HepG2 (cell line): ENCODE data around the gene RING1. TPM values are rescaled to one million over a fixed set of nuclear protein-coding genes. Genes with fewer than 3 reads are reported as not detected.

ENCODE experiments used
- ATAC-seq: fragments of 200-7000 bp; cut with Tn5 transposase; 3 replicates; pipeline ENCODE4 v1.9.1; 2020; ENCODE audit warnings: mild to moderate bottlenecking, moderate library complexity
- BruUV-seq: library from RNA; stranded (reverse); fragments of 400-500 nt; replicated peaks from 2 replicates; lab custom pipeline; 2021; lab: Mats Ljungman, UMichigan
- CTCF ChIA-PET: fragments of 300-600 bp; formaldehyde crosslinking; extraction: SDS; loops from one replicate; lab custom pipeline; 2021; ENCODE audit warnings: low total read pairs, inconsistent platforms, low intra/inter-chr PET ratio; lab: Yijun Ruan, JAX
- POLR2A ChIA-PET: fragments of 350-600 bp; sonication (Branson Sonifier 250); formaldehyde crosslinking; loops from one replicate; lab custom pipeline; 2020; ENCODE audit warnings: antibody characterized with exemption, inconsistent platforms; lab: Yijun Ruan, JAX
- DNase-seq: peaks from one replicate; pipeline ENCODE4 v3.0.0-alpha.2; 2015; ENCODE audit warnings: low spot score
- FAIRE-seq: peaks from 3 replicates; lab custom pipeline; 2011; peaks lifted over from hg19 to GRCh38; lab: Jason Lieb, UNC
- H2AFZ ChIP-seq: one replicate; pipeline ENCODE4 v1.6.1; 2011; ENCODE audit warnings: low read length, inconsistent platforms
- H3K27ac ChIP-seq: fragments of 300-600 bp; 3 replicates; pipeline ENCODE4 v1.8.0; 2011; ENCODE audit warnings: mixed run types, mild to moderate bottlenecking, mixed read lengths, low read length, inconsistent platforms; ENCODE audit not compliant: insufficient read depth; ENCODE audit errors: extremely low read length
- H3K27me3 ChIP-seq, 2 experiments: fragments of 200-600 bp in 1 of 2; 2 replicates in 1 of 2; 3 replicates in 1 of 2; pipeline versions ENCODE4 v1.6.0 to v1.8.0; 2011; ENCODE audit warnings: low read length in 2 of 2, mild to moderate bottlenecking in 2 of 2, moderate library complexity in 2 of 2, inconsistent platforms in 1 of 2; ENCODE audit not compliant: insufficient read depth in 2 of 2, control insufficient read depth in 1 of 2
- H3K36me3 ChIP-seq, 2 experiments: fragments of 200-600 bp in 1 of 2; replicated peaks in 1 of 2; 2 replicates in 1 of 2; 3 replicates in 1 of 2; pipeline versions ENCODE4 v1.5.1 to v1.8.0; 2011; ENCODE audit warnings: low read length in 2 of 2, inconsistent platforms in 1 of 2; ENCODE audit not compliant: insufficient read depth in 2 of 2, control insufficient read depth in 1 of 2
- H3K4me1 ChIP-seq: 2 replicates; pipeline ENCODE4 v1.5.1; 2012; ENCODE audit warnings: low read length, inconsistent platforms; ENCODE audit not compliant: insufficient read depth
- H3K4me2 ChIP-seq: 2 replicates; pipeline ENCODE4 v1.6.0; 2011; ENCODE audit warnings: low read depth, low read length, inconsistent platforms
- H3K4me3 ChIP-seq, 3 experiments: fragments of 200-600 bp in 1 of 3; sonication (generic), shearing (Covaris generic) in 1 of 3; replicated peaks in 1 of 3; 2 replicates each; pipeline ENCODE4 v1.5.1; 2011 to 2016; ENCODE audit warnings: low read length in 3 of 3, inconsistent platforms in 2 of 3, low read depth in 2 of 3, mild to moderate bottlenecking in 2 of 3, control low read depth in 1 of 3, mixed read lengths in 1 of 3; ENCODE audit not compliant: insufficient read depth in 1 of 3
- H3K79me2 ChIP-seq: one replicate; pipeline ENCODE4 v1.6.1; 2011; ENCODE audit warnings: low read length, inconsistent platforms; ENCODE audit not compliant: insufficient read depth
- H3K9ac ChIP-seq: 2 replicates; pipeline ENCODE4 v1.6.0; 2011; ENCODE audit warnings: mild to moderate bottlenecking, low read depth, low read length, inconsistent platforms; ENCODE audit not compliant: insufficient read depth
- H3K9me3 ChIP-seq: 2 replicates; pipeline ENCODE4 v1.5.1; 2012; ENCODE audit warnings: mild to moderate bottlenecking, low read length
- H4K20me1 ChIP-seq: 2 replicates; pipeline ENCODE4 v1.6.0; 2011; ENCODE audit warnings: inconsistent platforms, mild to moderate bottlenecking, low read length, moderate library complexity; ENCODE audit not compliant: insufficient read depth
- LRRFIP1 ChIP-seq: sonication (generic); formaldehyde crosslinking; conservative IDR thresholded peaks from 2 replicates; pipeline ENCODE4 v1.4.0; 2020; ENCODE audit warnings: missing genetic modification reagents
- ZFP82 ChIP-seq: sonication (generic); formaldehyde crosslinking; IDR thresholded peaks from 2 replicates; pipeline ENCODE4 v1.5.1; 2020; ENCODE audit warnings: mild to moderate bottlenecking, missing genetic modification reagents, borderline replicate concordance
- WGBS: methylation state at CpG from one replicate; pipeline ENCODE4 v1.1.6; 2017; ENCODE audit warnings: low lambda C conversion rate; 5-methylcytosine and 5-hydroxymethylcytosine counted together
- in situ Hi-C: cut with HindIII; loops from 2 replicates; pipeline ENCODE4 v1.10.0; 2017; ENCODE audit warnings: low pct_unique_long_range_greater_than_20kb; ENCODE audit not compliant: extremely low pct_ligation_motif_present
- intact Hi-C: fragments of 100-400 bp; cut with micrococcal nuclease; formaldehyde crosslinking; loops from one replicate; pipeline ENCODE4 v1.10.0; 2022; ENCODE audit not compliant: unreplicated experiment
- polyA plus RNA-seq, 8 experiments: library from polyadenylated mRNA; depleted of rRNA in 3 of 8; stranded (reverse) in 7 of 8; unstranded in 1 of 8; fragments of >200 nt; fragmentation: Illumina TruSeq in 4 of 8; extraction: Trizol in 4 of 8; gene quantifications; 2 replicates each; pipeline versions ENCODE4 v1.2.1 to v1.2.3, GENCODE V29; 2011 to 2016; ENCODE audit warnings: low read depth in 4 of 8, missing spikeins in 1 of 8, mixed read lengths in 1 of 8; ENCODE audit not compliant: insufficient read depth in 1 of 8
- total RNA-seq, 5 experiments: library from RNA; depleted of rRNA; stranded (reverse); fragments of >200 nt; fragmentation: Illumina TruSeq; extraction: Trizol; gene quantifications; 2 replicates each; pipeline ENCODE4 v1.2.3, GENCODE V29; 2016; ENCODE audit warnings: low read depth in 1 of 5

RING1 gene
- total and polyA plus RNA-seq, 2 of the 13 experiments (the other 11 are each of a cell fraction or from before 2014, with no cell fraction given): 23.9 to 33.6 TPM

GRCh38 chr6:33160728-33161344, 47.5 kb upstream of the RING1 start:
- H3K36me3 ChIP-seq: no peaks in the 10 kb centered on the region
- no peak for FAIRE-seq
- no peak overlapping the region for H3K9ac ChIP-seq
- no peaks in the 10 kb centered on the region for H3K79me2 ChIP-seq
- ATAC-seq: no peak
- 17% methylated on average over 8 of the region's 13 CpGs for WGBS
- no peak overlapping the region for H3K27ac ChIP-seq
- peak overlapping the region; percentile 76 for H3K4me2 ChIP-seq
- in situ Hi-C loops (loop anchor here (5.0 to 10.0 kb wide), 2 partner anchors 86 to 146 kb away; no protein-coding TSS in a partner anchor), intact Hi-C loops (loop anchor here (1.0 to 2.0 kb wide), 2 partner anchors 36 to 88 kb away; no protein-coding TSS in a partner anchor)
- peaks cover 6 to 20% of the 10 kb centered on the region in 2 experiments; a peak in 4 of 5 replicates for H3K27me3 ChIP-seq
- BruUV-seq: no TSS peak
- no peak overlapping the region for H2AFZ ChIP-seq
- CTCF ChIA-PET: interaction anchor here (1.7 to 2.5 kb wide), 3 partner anchors 12 to 88 kb away, joined by 11 to 16 read pairs (median 11); no protein-coding TSS in a partner anchor
- POLR2A ChIA-PET: interaction anchor here (0.8 to 3.7 kb wide), 2 partner anchors 39 to 88 kb away, joined by 3 to 23 read pairs; no protein-coding TSS in a partner anchor
- H3K4me3 ChIP-seq: peak overlapping the region in 1 of 3 experiments; percentile 74; a peak in 1 of 6 replicates
- H3K9me3 ChIP-seq: no peaks in the 10 kb centered on the region
- peaks cover 54% of the 10 kb centered on the region for H3K4me1 ChIP-seq
- no peaks in the 10 kb centered on the region for H4K20me1 ChIP-seq
- no peak for DNase-seq
- TF ChIP-seq LRRFIP1 (CRISPR knock-in tag) (no peak), ZFP82 (0 out of 2 replicates have a peak, but pooled peaks have one; percentile 1)
